ENCODE measurements around the gene ABHD15. TPM values are rescaled to one million over a fixed set of nuclear protein-coding genes. Genes with fewer than 3 reads are reported as not detected.

The ABHD15 gene
- total RNA-seq, 4 donors from 2014 or later = 6.8 to 18.3 (median 11.9) TPM

DNA sequence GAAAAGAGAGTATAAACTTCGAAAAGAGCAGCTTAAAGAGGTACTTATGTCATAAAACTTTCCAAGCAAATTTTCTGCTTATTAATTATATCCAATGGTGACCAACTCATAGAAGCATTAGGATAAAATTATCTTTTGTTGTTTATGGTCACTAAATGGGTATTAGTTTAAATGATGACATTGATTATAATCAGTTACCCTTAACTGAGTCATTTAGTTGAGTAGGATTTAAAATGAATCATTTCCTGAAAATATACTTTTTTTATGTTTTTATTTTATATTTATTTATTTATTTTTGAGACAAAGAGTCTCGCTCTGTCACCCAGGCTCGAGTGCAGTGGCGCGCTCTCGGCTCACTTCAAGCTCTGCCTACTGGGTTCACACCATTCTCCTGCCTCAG lies 55.9 kb downstream of the ABHD15 start:
- H3K4me3 ChIP-seq = no peak overlapping the region
- no peaks in the 10 kb centered on the region for H3K4me1 ChIP-seq
- H3K27me3 ChIP-seq = no peaks in the 10 kb centered on the region
- TF ChIP-seq POLR2A (IDR thresholded peaks at IDR 0.05; ENCODE audit: low read depth) (no peak), EP300 (IDR thresholded peaks at IDR 0.05) (no peak), CTCF (IDR thresholded peaks at IDR 0.05) (no peak), POLR2AphosphoS5 (IDR thresholded peaks at IDR 0.05) (no peak)
- intact Hi-C loops (cut with DNase I) = no loop called here
- 97% methylated on average over 6 of the region's 6 CpGs for WGBS
- no peak overlapping the region for H3K27ac ChIP-seq (replicated peaks in 1 of 4)
- peaks cover 11 to 86% (median 67%) of the 10 kb centered on the region in 4 donors for H3K36me3 ChIP-seq
- no peak for DNase-seq (ENCODE audit: extremely low spot score)
- H3K9me3 ChIP-seq = no peaks in the 10 kb centered on the region

Other genes with a start within 250 kb of the ABHD15 start
- 10 to 100 TPM; 48.7 to 73.1 (median 58.9) TPM for gene TAOK1, start 176.7 kb downstream of the ABHD15 start, total RNA-seq
- gene TP53I13, start 1.7 kb upstream of the ABHD15 start, total RNA-seq = 10 to 100 TPM; 40.9 to 72.6 (median 55.7) TPM
- gene GIT1, start 22.6 kb upstream of the ABHD15 start, total RNA-seq = 10 to 100 TPM; 28.7 to 50.4 (median 39.9) TPM
- gene ANKRD13B, start 26.1 kb upstream of the ABHD15 start, total RNA-seq = 10 to 100 TPM in 3 of 4 donors, 1 to 10 TPM in 1; 8.0 to 16.1 (median 13.4) TPM
- 10 to 100 TPM; 43.7 to 67.7 (median 46.9) TPM for gene CORO6, start 55.9 kb upstream of the ABHD15 start, total RNA-seq